Stomach (tissue), 9 donors: Measurements from ENCODE around the gene VGLL4. TPM values are rescaled to one million over a fixed set of nuclear protein-coding genes. Genes with fewer than 3 reads are reported as not detected.

Experiments
- DNase-seq, 2 donors: peaks; one replicate each; pipeline versions ENCODE4 v3.0.0 to v3.0.0-alpha.2; 2013 to 2019
- H3K27ac ChIP-seq, 5 donors: fragments of 200-600 bp in 4 of 5; sonication (generic) in 4 of 5; one replicate each; pipeline ENCODE4 v1.5.1; 2013 to 2019; ENCODE audit warnings: mild to moderate bottlenecking in 1 of 5, moderate library complexity in 1 of 5
- H3K27me3 ChIP-seq, 3 donors: fragments of 200-600 bp; sonication (generic); one replicate each; pipeline ENCODE4 v1.5.1; 2017 to 2019; ENCODE audit warnings: mixed run types in 1 of 3
- H3K36me3 ChIP-seq, 4 donors: fragments of 200-600 bp; sonication (generic); 1 replicate in 3 of 4; 2 replicates in 1 of 4; pipeline ENCODE4 v1.5.1; 2016 to 2019
- H3K4me1 ChIP-seq, 4 donors: fragments of 200-600 bp; sonication (generic); one replicate each; pipeline ENCODE4 v1.5.1; 2016 to 2019
- H3K4me3 ChIP-seq, 4 donors: fragments of 200-600 bp; sonication (generic) in 3 of 4; one replicate each; pipeline ENCODE4 v1.5.1; 2016 to 2019; ENCODE audit warnings: mild to moderate bottlenecking in 1 of 4
- H3K9me3 ChIP-seq, 4 donors: fragments of 200-600 bp; sonication (generic); one replicate each; pipeline ENCODE4 v1.5.1; 2016 to 2019
- EP300 ChIP-seq: sonication (generic); formaldehyde crosslinking; IDR thresholded peaks from one replicate; pipeline ENCODE4 v1.6.1; 2017; ENCODE audit warnings: antibody characterized with exemption
- POLR2A ChIP-seq, 4 donors: fragments of 450-650 bp; IDR thresholded peaks; one replicate each; pipeline ENCODE4 v1.6.1; 2016; ENCODE audit warnings: antibody characterized with exemption in 4 of 4, control low read depth in 2 of 4, mild to moderate bottlenecking in 1 of 4, moderate library complexity in 1 of 4
- POLR2AphosphoS5 ChIP-seq, 3 donors: sonication (generic); formaldehyde crosslinking; IDR thresholded peaks; one replicate each; pipeline ENCODE4 v1.6.1; 2016; ENCODE audit warnings: antibody characterized with exemption in 3 of 3
- WGBS, 5 donors: extraction: QIAGEN DNeasy Blood & Tissue Kit in 3 of 5; methylation state at CpG; one replicate each; pipeline versions ENCODE4 v1.1.5 to v1.1.7; 2013 to 2018; 5-methylcytosine and 5-hydroxymethylcytosine counted together
- intact Hi-C: fragments of 100-400 bp; cut with DNase I; formaldehyde crosslinking; loops from one replicate; pipeline ENCODE4 v1.15.1; 2023; ENCODE audit warnings: low total_unique reads
- polyA plus RNA-seq, 3 donors: library from polyadenylated mRNA; stranded (reverse); fragments of 200-250 nt; gene quantifications; one replicate each; pipeline ENCODE4 v1.2.3, GENCODE V29; 2013
- total RNA-seq, 5 donors: library from RNA; depleted of rRNA; stranded (reverse); fragments of >200 nt; gene quantifications; one replicate each; pipeline versions ENCODE4 v1.1.0 to v1.2.3, GENCODE V29; 2014 to 2016
- TF ChIP-seq, protein P1 (sequence below), 7 experiments: fragments of 450-650 bp in 4 of 7; fragments of 200-600 bp in 3 of 7; sonication (generic) in 3 of 7; IDR thresholded peaks; one replicate each; pipeline ENCODE4 v1.5.1; 2016 to 2019; ENCODE audit warnings: antibody characterized with exemption in 7 of 7, control low read depth in 2 of 7, mild to moderate bottlenecking in 1 of 7
- donor health status: healthy with polysubstance abuse.
- donor health status: Bipolar disorder and iron deficiency.
- donor health status: healthy.

The VGLL4 gene
- total and polyA plus RNA-seq, 8 donors = 15.2 to 147 (median 43.3) TPM

GRCh38 chr3:11672363-11672762 is 28.6 kb upstream of the VGLL4 start:
- TF ChIP-seq, protein P1, sequence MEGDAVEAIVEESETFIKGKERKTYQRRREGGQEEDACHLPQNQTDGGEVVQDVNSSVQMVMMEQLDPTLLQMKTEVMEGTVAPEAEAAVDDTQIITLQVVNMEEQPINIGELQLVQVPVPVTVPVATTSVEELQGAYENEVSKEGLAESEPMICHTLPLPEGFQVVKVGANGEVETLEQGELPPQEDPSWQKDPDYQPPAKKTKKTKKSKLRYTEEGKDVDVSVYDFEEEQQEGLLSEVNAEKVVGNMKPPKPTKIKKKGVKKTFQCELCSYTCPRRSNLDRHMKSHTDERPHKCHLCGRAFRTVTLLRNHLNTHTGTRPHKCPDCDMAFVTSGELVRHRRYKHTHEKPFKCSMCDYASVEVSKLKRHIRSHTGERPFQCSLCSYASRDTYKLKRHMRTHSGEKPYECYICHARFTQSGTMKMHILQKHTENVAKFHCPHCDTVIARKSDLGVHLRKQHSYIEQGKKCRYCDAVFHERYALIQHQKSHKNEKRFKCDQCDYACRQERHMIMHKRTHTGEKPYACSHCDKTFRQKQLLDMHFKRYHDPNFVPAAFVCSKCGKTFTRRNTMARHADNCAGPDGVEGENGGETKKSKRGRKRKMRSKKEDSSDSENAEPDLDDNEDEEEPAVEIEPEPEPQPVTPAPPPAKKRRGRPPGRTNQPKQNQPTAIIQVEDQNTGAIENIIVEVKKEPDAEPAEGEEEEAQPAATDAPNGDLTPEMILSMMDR (IDR thresholded peaks at IDR 0.05) = no peak
- TF ChIP-seq POLR2A (IDR thresholded peaks at IDR 0.05) (no peak), EP300 (no peak), POLR2AphosphoS5 (IDR thresholded peaks at IDR 0.05) (no peak)
- intact Hi-C loops = no loop called here
- Histone ChIP-seq H3K4me3 (no peak overlapping the region), H3K4me1 (peaks cover 18 to 59% (median 28%) of the 10 kb centered on the region in 4 donors), H3K36me3 (peaks cover 0 to 1% (median 0%) of the 10 kb centered on the region in 4 donors), H3K9me3 (no peaks in the 10 kb centered on the region), H3K27me3 (no peaks in the 10 kb centered on the region), H3K27ac (no peak overlapping the region)
- 71 to 88% (median 84%) methylated on average over 3 of the region's 3 CpGs for WGBS, 5 donors
- DNase-seq = no peak

DNA sequence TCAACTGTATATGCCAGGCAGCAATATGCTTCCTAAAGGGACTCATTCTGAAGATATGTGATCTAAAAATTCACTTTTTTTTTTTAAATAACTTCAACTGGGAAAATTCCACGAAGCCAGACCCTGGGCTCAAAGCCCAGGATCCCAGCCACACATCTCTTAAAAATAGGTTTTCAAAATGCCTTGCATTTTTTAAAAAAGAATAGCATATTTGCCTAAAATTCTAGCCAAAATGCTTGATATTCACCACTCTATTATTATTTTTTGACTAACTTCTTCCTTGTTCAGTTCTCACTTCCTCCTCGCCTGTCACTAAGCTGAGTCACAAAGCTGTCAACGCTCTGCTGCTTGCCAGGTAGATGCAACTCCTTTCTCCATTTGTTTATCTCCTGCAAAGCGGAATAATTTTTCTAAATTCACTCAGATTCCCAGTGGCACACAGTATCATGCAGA is 28.0 kb upstream of the VGLL4 start:
- intact Hi-C loops = no loop called here
- no peak for TF ChIP-seq POLR2A (IDR thresholded peaks at IDR 0.05)
- TF ChIP-seq POLR2AphosphoS5 (IDR thresholded peaks at IDR 0.05) = peak in 1 of 3 donors; percentile 15
- TF ChIP-seq EP300 = no peak
- TF ChIP-seq, protein P1 (IDR thresholded peaks at IDR 0.05) = no peak
- DNase-seq = peak in 1 of 2 donors; percentile 48
- H3K36me3 ChIP-seq = no peaks in the 10 kb centered on the region
- WGBS, 5 donors = 43 to 61% (median 57%) methylated on average over 4 of the region's 4 CpGs
- no peaks in the 10 kb centered on the region for H3K9me3 ChIP-seq
- H3K4me3 ChIP-seq = no peak overlapping the region
- H3K27me3 ChIP-seq = no peaks in the 10 kb centered on the region
- H3K4me1 ChIP-seq = peaks cover 18 to 59% (median 28%) of the 10 kb centered on the region in 4 donors
- peak overlapping the region in 1 of 5 donors; percentile 10 for H3K27ac ChIP-seq

- Histone ChIP-seq H3K36me3 (no peaks in the 10 kb centered on the region), H3K27me3 (no peaks in the 10 kb centered on the region), H3K4me1 (peaks cover 18 to 50% (median 28%) of the 10 kb centered on the region in 4 donors), H3K27ac (no peak overlapping the region), H3K4me3 (no peak overlapping the region), H3K9me3 (no peaks in the 10 kb centered on the region)
- intact Hi-C loops = no loop called here
- TF ChIP-seq EP300 = no peak
- TF ChIP-seq, protein P1 (IDR thresholded peaks at IDR 0.05) = no peak
- TF ChIP-seq POLR2A (IDR thresholded peaks at IDR 0.05) = no peak
- TF ChIP-seq POLR2AphosphoS5 (IDR thresholded peaks at IDR 0.05) = no peak
- 44 to 65% (median 62%) methylated on average over 9 of the region's 9 CpGs for WGBS, 5 donors
- no peak for DNase-seq
These were observed 24.8 kb upstream of the VGLL4 start for GRCh38 chr3:11668243-11669235.

DNA sequence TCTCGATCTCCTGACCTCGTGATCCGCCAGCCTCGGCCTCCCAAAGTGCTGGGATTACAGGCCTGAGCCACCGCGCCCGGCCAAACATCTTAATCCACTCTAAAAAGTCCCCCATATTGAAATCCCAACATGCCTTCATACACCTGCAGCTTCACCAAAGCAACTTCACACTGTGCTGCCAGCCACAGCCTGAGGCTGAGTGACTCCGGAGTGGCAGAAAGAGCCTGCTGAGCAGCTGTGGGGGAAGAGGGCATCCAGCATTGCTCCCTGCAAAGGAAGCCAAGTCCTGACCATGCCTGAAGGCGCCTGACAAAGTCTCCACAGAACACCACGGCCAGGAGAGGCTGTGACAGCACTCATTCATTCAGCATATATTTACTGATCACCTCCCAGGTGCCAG is 21.6 kb upstream of the VGLL4 start:
- Histone ChIP-seq H3K4me3 (no peak overlapping the region), H3K36me3 (no peaks in the 10 kb centered on the region), H3K27me3 (no peaks in the 10 kb centered on the region), H3K4me1 (peaks cover 7 to 38% (median 21%) of the 10 kb centered on the region in 4 donors), H3K9me3 (no peaks in the 10 kb centered on the region), H3K27ac (no peak overlapping the region)
- intact Hi-C loops = no loop called here
- TF ChIP-seq, protein P1 (IDR thresholded peaks at IDR 0.05) = no peak
- TF ChIP-seq POLR2AphosphoS5 (IDR thresholded peaks at IDR 0.05) (no peak), EP300 (no peak), POLR2A (IDR thresholded peaks at IDR 0.05) (no peak)
- WGBS, 5 donors = 89 to 96% (median 93%) methylated on average over 8 to 10 of the region's 10 CpGs
- DNase-seq = no peak
